GM12801 (cell line): ENCODE data around the gene ARL10.

Source experiments
- CTCF ChIP-seq: IDR thresholded peaks from one replicate; pipeline ENCODE4 v1.5.1; 2011; ENCODE audit warnings: control low read depth; ENCODE audit not compliant: insufficient read length; ENCODE audit errors: extremely low read depth

ARL10 gene

GRCh38 chr5:176427971-176428370 is 62.7 kb downstream of the ARL10 start:
- TF ChIP-seq CTCF = no peak

GRCh38 chr5:176429972-176430371 is 64.7 kb downstream of the ARL10 start:
- no peak for TF ChIP-seq CTCF
